ENCODE data around the gene RRP1B.
"Not testable (repeated sequence)": the region's sequence is repeated elsewhere in the genome, so short reads cannot be mapped to it uniquely, and the experiment has no call there.

RRP1B gene

DNA sequence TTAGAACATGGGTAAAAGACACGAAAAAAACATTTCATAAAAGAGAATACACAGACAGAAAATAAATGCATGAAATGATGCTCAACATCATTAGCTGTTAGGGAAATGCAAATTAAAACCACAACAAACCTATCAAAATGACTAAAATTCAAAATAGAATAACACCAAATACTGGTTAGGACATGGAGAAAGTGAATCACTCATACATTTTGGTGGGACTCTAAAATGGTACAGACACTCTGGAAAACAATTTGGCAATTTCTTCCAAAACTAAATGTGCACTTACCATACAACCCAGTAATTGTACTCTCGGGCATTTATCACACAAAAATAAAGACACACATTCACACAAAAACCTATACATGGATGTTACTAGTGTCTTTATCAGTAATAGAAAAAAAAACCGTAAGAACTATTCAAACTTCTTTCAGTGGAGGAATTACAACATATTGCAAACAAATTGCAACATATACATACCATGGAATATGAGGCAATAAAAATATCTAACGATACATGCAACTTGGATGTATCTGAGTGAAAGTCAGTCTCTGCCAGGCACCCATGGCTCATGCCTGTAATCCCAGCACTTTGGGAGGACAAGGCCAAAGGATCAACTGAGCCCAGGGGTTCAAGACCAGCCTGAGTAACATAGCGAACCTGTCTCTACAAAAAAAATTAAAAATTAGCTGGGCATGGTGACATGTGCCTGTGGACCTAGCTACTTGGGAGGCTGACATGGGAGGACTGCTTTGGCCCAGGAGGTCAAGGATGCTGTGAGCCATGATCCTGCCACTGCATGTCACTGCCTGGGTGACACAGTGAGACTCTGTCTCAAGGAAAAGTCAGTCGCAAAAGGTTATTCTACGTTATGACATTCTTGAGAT is 19.6 kb upstream of the RRP1B start:
- in situ Hi-C loops (cut with MboI; ENCODE audit: low sequenced_read_pairs), result no loop called here

- in situ Hi-C loops (cut with MboI; ENCODE audit: low sequenced_read_pairs), result no loop called here
Observed at GRCh38 chr21:43640400-43640799, 19.0 kb upstream of the RRP1B start.

- in situ Hi-C loops (cut with MboI; ENCODE audit: low sequenced_read_pairs), result no loop called here
Observed at GRCh38 chr21:43643193-43643592, 16.2 kb upstream of the RRP1B start.

DNA sequence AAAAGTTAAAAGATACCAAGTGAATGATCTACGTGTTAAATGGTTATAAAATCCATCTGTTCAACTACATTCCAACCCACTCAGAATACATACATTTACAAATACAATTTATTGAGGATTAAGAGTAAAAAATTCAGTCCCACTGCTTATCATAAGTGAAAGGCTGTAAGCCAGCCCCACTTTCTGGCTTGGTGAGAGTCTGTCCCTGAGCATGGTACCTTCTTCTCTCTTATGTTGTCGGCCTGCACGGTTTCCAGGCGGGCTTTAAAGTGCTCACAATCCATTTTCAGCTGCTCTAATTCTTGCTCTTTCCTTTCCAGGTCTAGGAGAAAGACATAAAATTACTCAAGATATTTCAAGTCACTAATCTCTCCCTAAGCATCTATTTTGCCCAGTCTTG is 15.3 kb upstream of the RRP1B start:
- in situ Hi-C loops (cut with MboI; ENCODE audit: low sequenced_read_pairs), result no loop called here

DNA sequence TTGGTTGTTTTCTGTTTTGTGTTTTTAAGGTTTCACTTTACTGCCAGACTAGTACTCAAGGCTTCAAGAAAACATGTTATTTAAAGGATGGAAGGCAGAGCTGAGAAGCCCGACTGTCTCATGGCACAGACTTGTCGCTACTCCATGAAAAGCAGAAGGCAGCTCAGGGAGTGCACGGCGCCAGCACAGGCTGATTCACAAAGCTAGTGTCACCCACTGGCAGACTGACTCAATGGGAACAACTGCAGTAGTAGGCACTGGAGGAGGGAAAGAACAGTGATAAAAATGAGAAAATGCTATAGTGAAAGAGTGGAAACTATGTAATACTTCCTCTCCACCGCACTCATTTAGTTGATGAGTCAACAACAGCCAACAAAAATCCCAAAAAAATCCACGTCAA is 14.8 kb upstream of the RRP1B start:
- in situ Hi-C loops (cut with MboI; ENCODE audit: low sequenced_read_pairs), result no loop called here

GRCh38 chr21:43645136-43645891 is 14.0 kb upstream of the RRP1B start:
- in situ Hi-C loops (cut with MboI; ENCODE audit: low sequenced_read_pairs), result no loop called here

DNA sequence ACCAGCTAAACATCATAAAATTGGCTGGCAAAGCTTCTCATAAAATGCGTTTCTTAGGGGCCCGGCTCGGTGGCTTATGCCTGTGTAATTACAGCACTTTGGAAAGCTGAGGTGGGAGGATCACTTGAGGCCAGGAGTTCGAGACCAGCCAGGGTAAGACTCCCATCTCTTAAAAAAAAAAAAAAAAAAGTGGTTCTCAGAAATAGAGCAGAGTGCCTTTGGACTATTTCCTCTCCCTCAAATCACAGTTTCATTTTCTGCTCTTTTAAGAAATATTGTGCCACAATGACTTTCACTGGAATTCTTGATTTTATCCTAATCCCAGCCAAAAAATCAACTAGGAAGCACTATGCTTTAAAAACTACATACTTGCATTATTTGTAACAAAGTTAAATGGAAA is 13.4 kb upstream of the RRP1B start:
- in situ Hi-C loops (cut with MboI; ENCODE audit: low sequenced_read_pairs), result no loop called here

DNA sequence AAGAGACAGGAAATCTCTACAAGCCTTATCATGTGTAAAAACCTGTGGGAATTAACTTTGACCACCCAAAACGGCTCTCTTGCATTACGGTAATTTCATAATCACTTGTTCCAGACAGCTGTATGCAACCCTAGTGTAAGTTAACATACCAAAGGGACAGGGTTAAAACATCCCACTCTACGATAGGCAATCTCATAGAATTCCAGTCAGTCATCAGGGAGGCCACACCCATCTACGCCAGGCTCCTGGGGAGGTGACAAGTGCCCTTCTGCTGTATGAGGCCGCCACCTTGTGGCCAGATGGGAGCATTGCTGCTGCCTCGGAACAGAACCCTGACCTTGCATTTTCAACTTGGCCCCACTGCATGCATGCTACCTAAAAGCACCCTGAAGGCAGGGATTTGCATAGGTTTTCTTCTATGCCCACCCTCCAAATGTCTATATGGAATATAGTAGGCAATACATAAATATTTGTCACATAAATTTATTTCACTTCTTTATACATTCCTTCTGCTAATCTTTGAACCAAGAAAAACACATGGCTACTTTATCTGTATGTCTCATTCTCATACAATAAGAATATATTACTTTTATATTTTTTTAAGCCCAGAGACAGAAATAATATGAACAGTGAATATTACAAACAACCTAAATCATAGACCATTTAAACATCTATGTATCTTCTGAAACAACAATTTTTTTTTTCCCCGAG is 12.7 kb upstream of the RRP1B start:
- in situ Hi-C loops (cut with MboI; ENCODE audit: low sequenced_read_pairs), result no loop called here

DNA sequence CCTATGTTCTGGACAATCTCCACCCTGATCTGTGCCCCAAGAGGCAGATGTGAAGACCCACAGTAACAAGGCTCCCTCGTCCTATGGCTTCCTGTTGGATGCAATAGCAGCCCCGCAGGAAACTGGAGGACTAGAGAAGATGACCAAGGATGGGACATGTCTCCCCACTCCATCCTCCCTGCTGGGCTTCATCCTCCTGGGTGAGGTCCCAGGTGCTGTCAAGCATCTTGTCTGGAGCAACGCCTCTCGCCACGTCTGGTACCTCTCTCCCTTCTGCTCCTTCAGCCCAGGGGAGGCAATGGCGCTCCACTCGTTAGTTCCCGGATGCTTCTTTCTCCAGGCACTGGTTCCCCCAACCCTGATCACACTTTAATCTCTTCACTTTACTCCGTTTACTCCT is 11.2 kb upstream of the RRP1B start:
- in situ Hi-C loops (cut with MboI; ENCODE audit: low sequenced_read_pairs), result no loop called here

GRCh38 chr21:43651926-43652325 is 7.4 kb upstream of the RRP1B start:
- in situ Hi-C loops (cut with MboI; ENCODE audit: low sequenced_read_pairs), result not testable (repeated sequence)

DNA sequence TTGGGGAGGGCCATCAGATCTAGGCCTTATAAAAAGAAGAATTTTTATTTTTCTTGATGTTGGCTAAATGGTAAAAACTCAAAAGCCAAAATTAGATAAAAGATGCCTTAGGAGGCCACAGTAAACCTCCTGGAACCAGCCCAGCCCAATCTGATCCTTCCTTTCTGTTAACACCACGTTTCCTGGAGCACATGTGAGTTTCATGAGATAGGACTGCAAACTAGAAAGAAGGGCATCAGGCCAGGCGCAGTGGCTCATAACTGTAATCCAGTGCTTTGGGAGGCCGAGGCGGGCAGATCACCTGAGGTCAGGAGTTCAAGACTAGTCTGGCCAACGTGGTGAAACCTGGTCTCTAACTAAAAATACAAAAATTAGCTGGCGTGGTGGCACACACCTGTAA is 6.7 kb upstream of the RRP1B start:
- in situ Hi-C loops (cut with MboI; ENCODE audit: low sequenced_read_pairs), result no loop called here

- in situ Hi-C loops (cut with MboI; ENCODE audit: low sequenced_read_pairs), result no loop called here
Observed at GRCh38 chr21:43653626-43654025, 5.7 kb upstream of the RRP1B start.

GRCh38 chr21:43654806-43655489 is 4.4 kb upstream of the RRP1B start:
- in situ Hi-C loops (cut with MboI; ENCODE audit: low sequenced_read_pairs), result no loop called here

DNA sequence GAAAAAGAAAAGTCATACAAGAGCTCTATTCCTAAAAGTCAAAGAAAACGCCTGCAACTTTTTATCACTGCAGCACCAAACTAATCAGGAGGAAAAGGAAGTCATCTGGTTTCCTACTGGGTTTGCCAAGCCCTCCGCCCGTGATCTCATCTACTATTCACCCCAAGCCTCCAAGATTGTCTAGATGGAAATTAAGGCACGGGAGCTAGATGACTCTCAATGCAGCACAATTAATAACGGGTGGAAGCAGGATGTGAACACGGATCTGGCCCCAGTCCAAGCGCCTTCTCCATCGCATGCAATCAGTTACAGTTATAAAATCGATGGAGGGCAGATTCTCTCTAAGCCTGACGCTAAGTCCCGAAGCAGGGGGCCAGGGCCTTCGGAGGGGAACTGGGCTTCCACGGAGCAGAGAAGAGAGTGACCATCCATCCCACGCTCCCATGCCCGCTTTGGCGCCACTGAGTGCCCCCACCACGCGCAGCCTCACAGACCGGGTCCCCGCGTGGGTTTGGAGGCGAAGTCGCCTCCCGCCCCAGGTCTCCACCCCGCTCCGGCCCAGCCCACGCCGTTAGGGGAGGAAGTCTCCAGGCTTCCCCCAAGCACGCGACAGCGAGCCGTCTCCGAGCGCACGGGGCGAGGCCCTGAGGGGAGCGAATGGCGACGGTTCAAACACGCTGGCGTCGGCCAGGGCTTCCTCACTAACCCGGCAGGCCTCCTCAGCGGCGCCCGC is 1.8 kb upstream of the RRP1B start:
- in situ Hi-C loops (cut with MboI; ENCODE audit: low sequenced_read_pairs), result no loop called here

DNA sequence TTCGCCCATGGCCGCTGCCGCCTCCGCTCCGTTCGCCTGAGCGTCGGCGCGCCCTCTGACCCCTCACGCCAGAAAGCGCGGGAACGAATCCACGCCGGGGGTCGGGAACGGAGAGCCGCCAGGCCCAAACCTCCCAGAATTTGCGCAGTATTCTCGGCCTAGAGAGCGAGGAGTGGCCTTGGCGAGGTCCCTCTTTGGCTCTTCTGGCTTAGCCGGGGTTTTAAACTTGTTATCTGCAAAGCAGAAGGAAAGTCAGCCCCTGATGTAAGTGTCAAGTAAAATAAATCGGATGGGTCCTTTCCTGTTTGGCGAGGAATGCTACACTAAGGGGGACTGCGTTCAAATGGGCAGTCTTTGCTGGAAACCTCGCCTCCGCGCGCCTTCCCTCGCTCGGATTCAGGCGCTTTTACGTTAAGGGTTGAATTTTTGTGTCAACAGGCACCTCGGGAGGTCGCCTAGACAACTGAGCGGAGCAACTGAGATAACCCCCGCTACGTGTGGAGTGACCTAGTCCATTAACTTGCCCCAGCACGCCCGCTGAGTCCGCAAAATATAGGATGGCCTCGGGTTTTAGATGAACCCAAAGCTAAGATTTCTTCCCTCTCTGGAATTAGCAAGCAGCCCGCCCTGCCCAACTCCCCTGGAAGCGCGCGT is 1.1 kb upstream of the RRP1B start:
- in situ Hi-C loops (cut with MboI; ENCODE audit: low sequenced_read_pairs), result no loop called here

GRCh38 chr21:43658769-43659135 is 608 bp upstream of the RRP1B start:
- in situ Hi-C loops (cut with MboI; ENCODE audit: low sequenced_read_pairs), result no loop called here

DNA sequence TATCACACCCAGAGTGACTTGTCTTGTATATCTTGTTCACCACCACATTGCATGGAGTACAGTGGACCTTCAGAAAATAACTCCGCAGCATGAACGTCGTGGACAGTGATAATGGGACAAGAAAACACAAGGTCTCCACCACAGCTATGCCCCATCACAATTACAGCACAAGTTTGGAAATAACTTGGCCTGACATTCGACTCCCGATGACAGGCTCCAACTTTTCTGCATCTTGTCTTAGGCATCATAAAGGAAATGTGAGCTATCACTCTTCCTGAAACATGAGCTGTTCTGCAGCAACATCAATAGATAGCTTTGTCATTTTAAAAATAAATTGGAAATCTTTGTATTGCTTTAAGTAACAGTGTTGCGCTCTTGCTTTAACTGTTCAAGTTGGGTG is 2.9 kb downstream of the RRP1B start:
- in situ Hi-C loops (cut with MboI; ENCODE audit: low sequenced_read_pairs), result no loop called here

- in situ Hi-C loops (cut with MboI; ENCODE audit: low sequenced_read_pairs), result no loop called here
Observed at GRCh38 chr21:43663033-43663432, 3.7 kb downstream of the RRP1B start.

DNA sequence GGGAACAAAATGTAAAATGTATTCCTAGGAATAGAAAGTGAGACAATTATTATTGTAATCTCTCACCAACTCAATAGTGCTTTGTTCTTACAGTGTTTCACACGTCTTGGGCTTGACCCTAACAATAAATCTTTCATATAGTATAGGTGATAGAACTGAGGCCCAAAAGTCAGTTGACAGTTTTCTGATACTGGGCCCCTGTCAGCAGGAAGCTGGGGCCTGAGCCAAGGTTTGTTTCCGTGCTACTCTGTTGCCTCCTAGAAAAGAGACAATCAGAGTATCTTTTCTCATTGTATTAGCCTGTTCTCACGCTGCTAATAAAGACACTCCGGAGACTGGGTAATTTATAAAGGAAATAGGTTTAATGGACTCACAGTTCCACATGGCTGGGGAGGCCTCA is 5.0 kb downstream of the RRP1B start:
- in situ Hi-C loops (cut with MboI; ENCODE audit: low sequenced_read_pairs), result no loop called here

- in situ Hi-C loops (cut with MboI; ENCODE audit: low sequenced_read_pairs), result no loop called here
Observed at GRCh38 chr21:43665879-43666278, 6.5 kb downstream of the RRP1B start.

Measured in hTERT RPE-1 (cell line).